ENCODE results near the gene CCDC175. TPM values are rescaled to one million over a fixed set of nuclear protein-coding genes. Genes with fewer than 3 reads are reported as not detected.

CCDC175 gene
- total RNA-seq: not detected
- long read RNA-seq: 0 reads

DNA sequence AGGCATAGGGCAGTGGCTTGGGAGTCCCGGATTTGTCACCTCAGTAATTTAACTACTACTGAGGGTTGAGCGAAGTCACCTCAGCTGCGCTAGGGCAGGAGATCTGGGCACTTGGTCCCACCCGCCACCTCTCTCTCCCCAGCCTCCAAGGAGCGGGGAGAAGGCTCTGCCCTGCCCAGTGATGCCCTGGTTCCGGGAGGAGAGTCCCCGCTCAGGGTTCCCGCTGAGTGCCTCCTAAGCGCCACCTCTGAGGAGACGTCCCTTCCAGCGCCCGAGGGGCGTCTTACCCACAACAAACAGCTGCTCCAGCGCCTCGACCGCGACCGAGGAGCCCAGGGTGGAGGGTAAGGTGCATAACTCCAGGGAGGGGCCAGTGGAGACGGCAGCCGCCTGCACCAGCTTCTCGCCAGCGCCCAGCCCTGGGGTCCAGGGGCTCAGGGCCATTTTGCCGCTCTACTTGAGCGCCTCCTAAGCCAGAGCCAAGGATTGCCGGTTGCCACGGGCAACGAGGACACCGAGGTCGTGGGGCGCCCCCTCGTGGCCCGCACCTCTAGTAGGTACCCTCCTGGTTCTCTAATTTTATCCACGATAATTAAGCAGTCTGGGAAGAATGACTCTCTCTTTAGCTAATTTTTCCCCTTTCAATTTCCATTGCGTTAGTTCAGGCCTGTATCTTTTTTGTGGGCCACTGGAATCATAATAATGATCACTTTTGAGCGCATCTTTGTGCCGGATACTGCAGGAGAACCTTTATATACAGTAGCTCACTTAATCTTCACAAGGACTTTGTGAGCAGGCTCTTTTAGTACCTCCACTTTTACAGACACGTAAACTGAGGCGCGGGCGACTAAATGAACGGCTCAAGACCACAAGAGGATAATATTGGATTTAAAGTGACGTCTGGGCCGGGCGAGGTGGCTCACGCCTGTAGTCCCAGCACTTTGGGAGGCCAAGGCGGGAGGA is at the start of gene CCDC175:
Gene CCDC175 (minus strand): TSS at position 481 of the 963 bp plus-strand sequence. CDS start 37 bp downstream, at position 444.
- intact Hi-C loops (cut with micrococcal nuclease): no loop called here
- peak; percentile 92 for DNase-seq
- peak; percentile 88 for ATAC-seq

DNA sequence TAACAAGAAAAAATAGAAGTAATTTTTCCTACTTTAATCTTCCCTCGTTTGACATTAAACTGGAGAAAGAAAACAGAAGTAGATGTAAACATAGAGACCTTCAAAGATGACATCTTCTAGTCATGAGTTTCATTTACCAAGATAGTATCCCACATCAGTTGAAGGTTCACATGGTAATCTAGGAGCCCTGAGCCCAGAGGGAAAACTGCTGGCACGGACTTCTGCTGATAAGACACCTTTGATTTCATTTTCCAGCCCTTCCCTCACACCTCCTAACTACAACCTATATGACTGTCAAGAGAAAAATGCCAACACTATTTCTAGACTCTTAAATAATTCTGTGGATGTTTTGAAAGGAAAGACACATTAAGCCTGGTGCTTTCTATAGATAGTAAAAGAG is 46.0 kb upstream of the CCDC175 start:
- no peak for DNase-seq
- no peak for ATAC-seq
- intact Hi-C loops (cut with micrococcal nuclease): no loop called here

DNA sequence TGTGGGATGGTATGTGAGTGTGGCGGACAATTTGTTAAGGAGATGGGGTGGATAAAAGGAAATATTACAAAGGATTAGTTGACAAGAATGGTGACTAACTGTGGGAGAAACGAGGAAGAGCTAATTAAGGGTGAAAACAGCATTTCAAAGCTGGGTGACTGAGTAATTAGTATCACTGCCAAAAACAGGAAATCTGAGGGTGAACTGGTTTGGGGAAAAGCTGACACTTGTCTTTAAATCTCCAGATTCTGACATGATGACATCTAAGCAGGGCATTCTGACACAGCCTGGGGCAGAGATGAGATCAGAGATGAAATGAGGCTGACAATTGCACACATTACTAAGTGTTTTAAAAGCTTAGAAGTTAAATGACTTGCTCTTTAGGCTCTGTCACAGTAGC is 42.4 kb upstream of the CCDC175 start:
- no peak for DNase-seq
- intact Hi-C loops (cut with micrococcal nuclease): no loop called here
- ATAC-seq: no peak

DNA sequence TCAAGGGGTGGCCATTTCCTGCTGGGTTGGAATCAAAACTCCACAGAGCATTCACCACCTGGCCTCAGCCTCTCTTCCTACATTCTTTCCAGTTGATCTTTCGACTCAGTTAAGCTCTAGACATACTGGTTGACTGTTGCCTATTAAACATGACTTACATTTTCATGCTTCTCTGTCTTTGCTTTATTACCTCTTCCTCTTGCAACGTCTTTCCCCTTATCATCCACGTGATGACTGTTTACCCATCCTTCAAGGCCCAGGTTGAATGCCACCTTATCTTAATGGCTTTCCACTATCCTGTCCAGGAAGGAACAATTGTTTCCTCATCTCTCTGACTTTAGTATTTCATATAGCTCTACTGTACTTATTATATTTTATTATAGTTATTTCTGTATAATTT is 24.4 kb upstream of the CCDC175 start:
- DNase-seq: no peak
- intact Hi-C loops (cut with micrococcal nuclease): no loop called here
- no peak for ATAC-seq

DNA sequence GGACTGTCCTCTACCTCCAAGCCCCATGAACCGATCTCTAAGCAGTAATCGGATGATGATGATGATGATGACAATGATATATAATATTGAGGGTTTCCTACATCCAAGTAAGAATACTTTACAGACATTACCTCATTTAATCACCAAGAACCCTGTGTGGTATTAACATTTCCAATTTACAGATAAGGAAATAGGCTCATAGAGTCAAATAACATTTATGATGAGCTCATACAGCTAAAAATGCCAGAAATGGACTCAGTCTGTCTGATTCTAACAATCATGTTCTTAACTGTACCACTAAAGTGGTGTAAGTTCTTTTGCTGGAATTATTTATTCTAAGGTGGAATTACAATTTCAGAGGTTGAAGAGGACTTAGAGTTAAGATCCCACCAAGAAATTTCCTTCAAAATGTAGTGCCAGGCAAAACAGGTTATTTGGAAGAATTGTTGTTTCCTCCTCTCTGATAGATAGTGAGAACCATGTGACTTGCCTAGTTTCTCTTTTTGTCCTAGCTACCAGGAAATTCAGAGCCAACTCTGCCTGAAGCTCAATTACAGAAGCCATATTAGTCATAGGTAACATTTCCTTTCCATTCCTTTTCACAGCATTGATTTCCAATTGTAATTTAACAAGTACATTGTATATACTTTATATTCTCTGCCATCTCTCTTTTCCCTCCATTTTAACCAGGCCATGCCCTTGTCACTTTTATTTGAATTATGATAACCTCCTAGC is 23.8 kb upstream of the CCDC175 start:
- intact Hi-C loops (cut with micrococcal nuclease): no loop called here
- no peak for ATAC-seq

GRCh38 chr14:59595071-59595470 is 18.5 kb upstream of the CCDC175 start:
- DNase-seq: no peak
- intact Hi-C loops (cut with micrococcal nuclease): no loop called here

More for the DNA sequence above, 23.8 kb upstream of the CCDC175 start:
- DNase-seq: no peak

GRCh38 chr14:59591641-59592370 is 15.2 kb upstream of the CCDC175 start:
- ATAC-seq (no peak), DNase-seq (no peak)
- intact Hi-C loops (cut with micrococcal nuclease): no loop called here

More at GRCh38 chr14:59595071-59595470, 18.5 kb upstream of the CCDC175 start:
- no peak for ATAC-seq

- no peak for ATAC-seq
- intact Hi-C loops (cut with micrococcal nuclease): no loop called here
- no peak for DNase-seq
These were observed 11.5 kb upstream of the CCDC175 start for GRCh38 chr14:59588101-59588500.

- DNase-seq (no peak), ATAC-seq (no peak)
- intact Hi-C loops (cut with micrococcal nuclease): no loop called here
These were observed 9.4 kb upstream of the CCDC175 start for GRCh38 chr14:59585891-59586554.

GRCh38 chr14:59583755-59584154 is 7.1 kb upstream of the CCDC175 start:
- no peak for DNase-seq
- intact Hi-C loops (cut with micrococcal nuclease): no loop called here
- ATAC-seq: peak; percentile 25

- intact Hi-C loops (cut with micrococcal nuclease): no loop called here
- DNase-seq: no peak
- peak; percentile 27 for ATAC-seq
These were observed 6.4 kb upstream of the CCDC175 start for GRCh38 chr14:59582845-59583509.

DNA sequence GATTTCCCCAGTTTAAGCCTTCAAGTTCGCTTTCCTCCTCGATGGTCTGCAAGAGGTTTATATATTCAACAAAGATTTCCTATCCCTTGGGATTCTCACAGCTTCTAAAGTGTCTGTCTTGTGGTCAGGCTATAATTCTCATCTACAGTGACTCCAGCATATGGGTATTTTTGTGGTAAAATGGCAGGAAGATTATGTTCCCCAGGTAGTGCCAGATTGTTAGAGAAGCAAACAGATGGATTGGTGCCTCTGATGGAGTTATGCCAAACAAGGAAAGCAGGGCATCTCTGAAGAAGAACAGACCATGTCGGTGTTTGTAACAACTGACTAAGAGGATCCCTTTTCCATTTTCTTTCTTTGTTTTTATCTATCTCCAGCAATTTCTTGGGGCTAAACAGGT is 5.5 kb upstream of the CCDC175 start:
- intact Hi-C loops (cut with micrococcal nuclease): no loop called here
- DNase-seq: no peak
- ATAC-seq: no peak

DNA sequence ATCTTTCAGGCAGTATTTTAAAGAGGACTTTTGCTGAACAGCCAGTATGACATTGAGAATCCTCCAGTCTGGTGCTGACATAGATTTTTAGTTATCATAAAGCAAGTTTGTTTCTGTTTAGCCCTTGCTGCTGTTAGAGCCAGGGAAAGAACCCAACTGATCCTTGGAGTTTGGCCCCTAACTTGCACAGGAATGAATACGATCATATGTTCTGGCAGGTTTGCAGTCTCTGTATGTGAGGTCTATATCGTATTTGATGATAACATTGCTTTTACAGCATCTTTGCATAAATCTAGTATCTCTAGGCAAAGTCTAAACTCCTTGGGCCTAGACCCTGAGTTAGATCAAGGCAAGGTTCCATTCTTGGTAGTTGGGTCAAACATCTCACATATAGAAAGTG is 4.3 kb upstream of the CCDC175 start:
- intact Hi-C loops (cut with micrococcal nuclease): no loop called here
- ATAC-seq: no peak

GRCh38 chr14:59570122-59570521 is 6.5 kb downstream of the CCDC175 start:
- ATAC-seq (no peak), DNase-seq (no peak)
- intact Hi-C loops (cut with micrococcal nuclease): no loop called here

More for the DNA sequence above, 4.3 kb upstream of the CCDC175 start:
- DNase-seq: no peak

- intact Hi-C loops (cut with micrococcal nuclease): no loop called here
- no peak for DNase-seq
- ATAC-seq: no peak
These were observed 9.9 kb downstream of the CCDC175 start for GRCh38 chr14:59566725-59567124.

GRCh38 chr14:59566296-59566695 is 10.3 kb downstream of the CCDC175 start:
- intact Hi-C loops (cut with micrococcal nuclease): no loop called here
- ATAC-seq: no peak
- DNase-seq: no peak

GRCh38 chr14:59565087-59565486 is 11.5 kb downstream of the CCDC175 start:
- intact Hi-C loops (cut with micrococcal nuclease): no loop called here
- no peak for DNase-seq
- no peak for ATAC-seq

DNA sequence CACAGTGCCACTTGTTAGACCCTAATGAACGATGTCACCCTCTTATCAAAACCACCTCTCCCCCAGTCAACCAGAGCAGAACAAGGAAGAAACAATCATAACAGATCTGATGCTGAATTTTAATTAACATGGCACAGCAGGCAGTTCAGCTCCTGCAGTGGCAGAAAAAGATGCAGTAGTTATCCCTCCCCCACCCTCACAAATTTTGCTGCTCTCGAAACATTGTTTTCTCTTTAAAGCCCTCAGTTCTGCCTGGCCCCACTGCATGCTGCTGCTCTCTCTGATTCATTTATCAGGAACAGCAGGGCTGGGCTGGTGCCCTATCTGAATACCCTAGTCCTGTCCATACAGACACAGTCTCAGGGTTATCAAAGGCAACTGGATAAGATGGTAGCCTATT is 12.2 kb downstream of the CCDC175 start:
- ATAC-seq (no peak), DNase-seq (no peak)
- intact Hi-C loops (cut with micrococcal nuclease): no loop called here

DNA sequence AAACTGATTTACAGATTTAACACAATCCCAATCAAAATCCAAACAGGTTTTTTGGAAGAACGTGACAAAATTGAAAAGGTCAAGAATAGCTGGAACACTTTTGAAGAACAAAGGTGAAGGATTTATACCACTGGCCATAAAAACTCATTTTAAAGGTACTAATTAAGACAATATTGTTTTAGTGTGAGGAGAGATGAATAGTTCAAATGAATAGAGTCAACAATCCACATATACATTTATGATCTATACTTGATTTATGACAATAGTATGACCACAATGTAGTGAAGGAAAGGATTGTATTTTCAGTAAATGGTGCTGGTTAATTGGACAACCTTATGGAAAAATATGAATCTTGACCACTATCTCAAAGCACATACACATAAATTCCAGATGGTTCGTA is 29.3 kb downstream of the CCDC175 start:
- intact Hi-C loops (cut with micrococcal nuclease): no loop called here

More for the DNA sequence above, 29.3 kb downstream of the CCDC175 start:
- DNase-seq (no peak), ATAC-seq (no peak)
